GM12873 (cell line): ENCODE measurements around the gene DOK6.

Experiments used
- CTCF ChIP-seq: IDR thresholded peaks from 2 replicates; pipeline ENCODE4 v1.5.1; 2012; ENCODE audit warnings: low read depth, mild to moderate bottlenecking, moderate library complexity, low read length, control low read depth; ENCODE audit not compliant: insufficient read depth; ENCODE audit errors: missing control alignments

Gene DOK6

GRCh38 chr18:69484699-69485396, 84.2 kb downstream of the DOK6 start:
- TF ChIP-seq CTCF: no peak

- TF ChIP-seq CTCF: no peak
These were observed 87.1 kb downstream of the DOK6 start for GRCh38 chr18:69487488-69488394.

- no peak for TF ChIP-seq CTCF
These were observed 89.4 kb downstream of the DOK6 start for GRCh38 chr18:69490072-69490471.

- TF ChIP-seq CTCF: no peak
These were observed 90.1 kb downstream of the DOK6 start for GRCh38 chr18:69490813-69491212.

GRCh38 chr18:69491576-69491975, 90.9 kb downstream of the DOK6 start:
- TF ChIP-seq CTCF: no peak

GRCh38 chr18:69492861-69493260, 92.2 kb downstream of the DOK6 start:
- TF ChIP-seq CTCF: no peak

GRCh38 chr18:69494841-69495240, 94.2 kb downstream of the DOK6 start:
- no peak for TF ChIP-seq CTCF
